IPS DF 6.9 (cell line): ENCODE results near the gene TPGS1.
A peak's percentile ranks its signal among the peaks of the same experiment; 100 is the strongest.

Source experiments
- DNase-seq: peaks from one replicate; pipeline ENCODE4 v3.0.0-alpha.2; 2013; ENCODE audit warnings: low read depth, low spot score
- H3K27ac ChIP-seq: one replicate; pipeline ENCODE4 v1.5.1; 2013; ENCODE audit warnings: low read length, control low read depth
- H3K27me3 ChIP-seq: 2 replicates; pipeline ENCODE4 v1.6.1; 2013; ENCODE audit warnings: mild to moderate bottlenecking, low read length; ENCODE audit not compliant: control insufficient read depth, insufficient read depth
- H3K36me3 ChIP-seq: 2 replicates; pipeline ENCODE4 v1.6.1; 2013; ENCODE audit warnings: low read length; ENCODE audit not compliant: control insufficient read depth, insufficient read depth
- H3K4me1 ChIP-seq: 2 replicates; pipeline ENCODE4 v1.6.1; 2013; ENCODE audit warnings: low read length; ENCODE audit not compliant: control insufficient read depth, insufficient read depth
- H3K4me3 ChIP-seq: 2 replicates; pipeline ENCODE4 v1.5.1; 2013; ENCODE audit warnings: mild to moderate bottlenecking, low read length
- H3K9me3 ChIP-seq: 2 replicates; pipeline ENCODE4 v1.6.1; 2013; ENCODE audit warnings: low read length, inconsistent platforms; ENCODE audit not compliant: control insufficient read depth, insufficient read depth
- WGBS: extraction: QIAGEN DNeasy Blood & Tissue Kit; methylation state at CpG from one replicate; pipeline ENCODE4 v1.1.7; 2013; ENCODE audit warnings: mixed read lengths, missing lambda C conversion rate; ENCODE audit not compliant: insufficient read length, insufficient coverage; 5-methylcytosine and 5-hydroxymethylcytosine counted together

Gene TPGS1

DNA sequence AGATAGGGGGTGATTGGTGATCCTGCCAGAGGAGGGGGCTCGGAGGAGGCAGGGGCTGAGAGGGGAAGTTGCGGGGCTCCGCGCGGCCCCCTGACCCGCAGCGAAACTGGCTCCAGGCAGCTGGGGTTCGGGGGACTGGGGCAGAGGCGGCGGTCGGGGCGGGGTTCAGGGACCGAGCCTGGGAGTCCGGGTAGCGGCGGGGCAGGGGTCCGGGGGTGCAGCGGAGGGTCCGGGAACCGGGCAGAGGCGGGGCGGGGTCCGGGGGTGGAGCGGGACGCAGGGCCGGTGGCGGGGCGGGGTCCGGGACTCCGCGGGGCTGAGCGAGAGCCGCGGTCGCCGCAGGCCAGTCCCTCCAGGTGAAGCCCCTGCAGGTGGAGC lies 9.8 kb upstream of the TPGS1 start:
- Histone ChIP-seq H3K4me3 (peak overlapping the region; percentile 54; the same call in 1 of the 2 replicates), H3K27ac (no peak overlapping the region), H3K36me3 (no peaks in the 10 kb centered on the region), H3K9me3 (no peaks in the 10 kb centered on the region), H3K27me3 (peaks cover 11% of the 10 kb centered on the region; the same call in 1 of the 2 replicates), H3K4me1 (0 out of 2 replicates have a peak, but pooled peaks cover 2% of the 10 kb centered on the region)
- no CpG with 5 or more reads among the region's 36 CpGs for WGBS
- no peak for DNase-seq

DNA sequence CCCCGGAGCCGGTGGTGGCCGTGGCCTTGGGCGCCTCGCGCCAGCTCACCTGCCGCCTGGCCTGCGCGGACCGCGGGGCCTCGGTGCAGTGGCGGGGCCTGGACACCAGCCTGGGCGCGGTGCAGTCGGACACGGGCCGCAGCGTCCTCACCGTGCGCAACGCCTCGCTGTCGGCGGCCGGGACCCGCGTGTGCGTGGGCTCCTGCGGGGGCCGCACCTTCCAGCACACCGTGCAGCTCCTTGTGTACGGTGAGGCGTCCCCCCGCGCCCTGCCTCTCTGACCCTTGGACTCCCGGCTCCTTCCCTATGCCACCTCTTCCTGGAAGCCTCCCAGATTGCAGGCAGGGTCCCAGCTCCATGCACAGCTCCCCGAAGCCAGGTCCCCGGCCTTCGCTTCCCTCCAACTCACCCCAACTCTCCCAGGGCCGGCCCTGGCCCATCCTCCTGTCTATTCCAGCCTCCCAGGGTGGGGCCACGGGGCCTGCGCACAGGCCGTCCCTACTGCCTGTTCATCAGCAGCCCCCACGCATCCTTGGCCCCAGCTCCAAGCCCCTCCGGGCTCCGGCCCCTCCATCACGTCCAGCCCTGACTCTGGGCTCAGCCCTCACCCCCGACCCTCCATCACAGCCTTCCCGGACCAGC lies 9.3 kb upstream of the TPGS1 start:
- DNase-seq, result no peak
- Histone ChIP-seq H3K9me3 (no peaks in the 10 kb centered on the region), H3K4me1 (0 out of 2 replicates have a peak, but pooled peaks cover 2% of the 10 kb centered on the region), H3K36me3 (no peaks in the 10 kb centered on the region), H3K27ac (no peak overlapping the region), H3K4me3 (peak overlapping the region; percentile 54; the same call in 1 of the 2 replicates), H3K27me3 (peaks cover 11% of the 10 kb centered on the region; the same call in 1 of the 2 replicates)
- no CpG with 5 or more reads among the region's 50 CpGs for WGBS

DNA sequence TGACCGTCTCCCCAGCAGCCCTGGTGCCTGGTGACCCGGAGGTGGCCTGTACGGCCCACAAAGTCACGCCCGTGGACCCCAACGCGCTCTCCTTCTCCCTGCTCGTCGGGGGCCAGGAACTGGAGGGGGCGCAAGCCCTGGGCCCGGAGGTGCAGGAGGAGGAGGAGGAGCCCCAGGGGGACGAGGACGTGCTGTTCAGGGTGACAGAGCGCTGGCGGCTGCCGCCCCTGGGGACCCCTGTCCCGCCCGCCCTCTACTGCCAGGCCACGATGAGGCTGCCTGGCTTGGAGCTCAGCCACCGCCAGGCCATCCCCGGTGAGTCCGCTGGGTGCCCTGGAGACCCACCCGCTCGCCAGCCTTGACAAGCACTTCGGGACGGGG lies 8.8 kb upstream of the TPGS1 start:
- DNase-seq, result no peak
- H3K9me3 ChIP-seq, result no peaks in the 10 kb centered on the region
- H3K27ac ChIP-seq, result no peak overlapping the region
- peak overlapping the region; percentile 54; the same call in 1 of the 2 replicates for H3K4me3 ChIP-seq
- H3K36me3 ChIP-seq, result no peaks in the 10 kb centered on the region
- 0 out of 2 replicates have a peak, but pooled peaks cover 2% of the 10 kb centered on the region for H3K4me1 ChIP-seq
- H3K27me3 ChIP-seq, result peaks cover 11% of the 10 kb centered on the region; the same call in 1 of the 2 replicates
- no CpG with 5 or more reads among the region's 26 CpGs for WGBS

DNA sequence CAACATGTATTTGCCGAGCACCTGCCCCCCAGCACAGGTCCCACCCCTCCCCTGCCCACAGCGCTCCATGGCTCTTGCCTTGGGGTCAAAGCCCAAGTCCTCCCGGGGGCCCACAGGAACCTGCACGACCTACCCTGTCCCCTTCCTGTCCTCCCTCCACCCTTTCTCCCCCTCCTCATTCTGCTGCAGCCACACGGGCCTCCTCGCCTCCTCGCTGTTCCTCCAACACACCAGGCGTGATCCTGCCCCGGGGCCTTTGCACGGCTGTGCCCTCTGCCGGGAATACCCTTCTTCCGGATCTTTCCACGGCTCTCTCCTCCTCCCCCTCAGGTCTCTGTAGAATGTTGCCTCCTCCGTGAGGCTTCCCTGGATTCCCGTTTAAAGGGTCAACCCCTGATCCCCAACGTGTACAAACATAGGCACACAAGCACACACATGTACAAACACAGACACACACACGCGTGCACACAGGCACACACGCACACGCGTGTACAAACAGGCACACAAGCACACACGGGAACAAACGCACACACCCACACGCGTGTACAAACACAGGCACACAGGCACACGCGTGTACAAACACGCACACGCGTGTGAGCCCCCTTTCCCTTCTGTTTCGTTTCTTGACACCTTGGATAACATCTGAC lies 8.2 kb upstream of the TPGS1 start:
- Histone ChIP-seq H3K4me3 (no peak overlapping the region), H3K9me3 (no peaks in the 10 kb centered on the region), H3K36me3 (no peaks in the 10 kb centered on the region), H3K27me3 (peaks cover 11% of the 10 kb centered on the region; the same call in 1 of the 2 replicates), H3K27ac (no peak overlapping the region), H3K4me1 (0 out of 2 replicates have a peak, but pooled peaks cover 2% of the 10 kb centered on the region)
- no peak for DNase-seq
- no CpG with 5 or more reads among the region's 31 CpGs for WGBS

DNA sequence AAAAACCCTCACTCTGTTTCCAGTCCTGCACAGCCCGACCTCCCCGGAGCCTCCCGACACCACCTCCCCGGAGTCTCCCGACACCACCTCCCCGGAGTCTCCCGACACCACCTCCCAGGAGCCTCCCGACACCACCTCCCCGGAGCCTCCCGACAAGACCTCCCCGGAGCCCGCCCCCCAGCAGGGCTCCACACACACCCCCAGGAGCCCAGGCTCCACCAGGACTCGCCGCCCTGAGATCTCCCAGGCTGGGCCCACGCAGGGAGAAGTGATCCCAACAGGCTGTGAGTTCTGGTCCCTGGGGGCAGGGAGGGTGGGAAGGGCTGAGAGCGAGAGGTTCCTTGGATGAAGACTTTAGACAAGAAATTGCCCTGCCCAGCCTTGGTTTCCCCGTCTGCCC lies 5.7 kb upstream of the TPGS1 start:
- no peak for DNase-seq
- H3K4me1 ChIP-seq, result no peaks in the 10 kb centered on the region
- no peaks in the 10 kb centered on the region for H3K36me3 ChIP-seq
- H3K27ac ChIP-seq, result no peak overlapping the region
- H3K9me3 ChIP-seq, result no peaks in the 10 kb centered on the region
- H3K4me3 ChIP-seq, result no peak overlapping the region
- peaks cover 11% of the 10 kb centered on the region; the same call in 1 of the 2 replicates for H3K27me3 ChIP-seq
- no CpG with 5 or more reads among the region's 17 CpGs for WGBS

DNA sequence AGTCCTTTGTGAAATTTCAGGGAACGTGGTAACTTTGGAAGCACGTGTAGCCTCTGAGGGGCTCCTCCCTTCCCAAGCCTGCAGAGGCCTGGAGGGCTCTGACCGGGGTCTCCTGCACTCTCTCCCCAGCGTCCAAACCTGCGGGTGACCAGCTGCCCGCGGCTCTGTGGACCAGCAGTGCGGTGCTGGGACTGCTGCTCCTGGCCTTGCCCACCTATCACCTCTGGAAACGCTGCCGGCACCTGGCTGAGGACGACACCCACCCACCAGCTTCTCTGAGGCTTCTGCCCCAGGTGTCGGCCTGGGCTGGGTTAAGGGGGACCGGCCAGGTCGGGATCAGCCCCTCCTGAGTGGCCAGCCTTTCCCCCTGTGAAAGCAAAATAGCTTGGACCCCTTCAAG lies 2.7 kb upstream of the TPGS1 start:
- Histone ChIP-seq H3K4me3 (no peak overlapping the region), H3K9me3 (no peaks in the 10 kb centered on the region), H3K36me3 (no peaks in the 10 kb centered on the region), H3K27ac (no peak overlapping the region), H3K27me3 (no peaks in the 10 kb centered on the region), H3K4me1 (no peaks in the 10 kb centered on the region)
- DNase-seq, result no peak
- WGBS, result no CpG with 5 or more reads among the region's 14 CpGs

DNA sequence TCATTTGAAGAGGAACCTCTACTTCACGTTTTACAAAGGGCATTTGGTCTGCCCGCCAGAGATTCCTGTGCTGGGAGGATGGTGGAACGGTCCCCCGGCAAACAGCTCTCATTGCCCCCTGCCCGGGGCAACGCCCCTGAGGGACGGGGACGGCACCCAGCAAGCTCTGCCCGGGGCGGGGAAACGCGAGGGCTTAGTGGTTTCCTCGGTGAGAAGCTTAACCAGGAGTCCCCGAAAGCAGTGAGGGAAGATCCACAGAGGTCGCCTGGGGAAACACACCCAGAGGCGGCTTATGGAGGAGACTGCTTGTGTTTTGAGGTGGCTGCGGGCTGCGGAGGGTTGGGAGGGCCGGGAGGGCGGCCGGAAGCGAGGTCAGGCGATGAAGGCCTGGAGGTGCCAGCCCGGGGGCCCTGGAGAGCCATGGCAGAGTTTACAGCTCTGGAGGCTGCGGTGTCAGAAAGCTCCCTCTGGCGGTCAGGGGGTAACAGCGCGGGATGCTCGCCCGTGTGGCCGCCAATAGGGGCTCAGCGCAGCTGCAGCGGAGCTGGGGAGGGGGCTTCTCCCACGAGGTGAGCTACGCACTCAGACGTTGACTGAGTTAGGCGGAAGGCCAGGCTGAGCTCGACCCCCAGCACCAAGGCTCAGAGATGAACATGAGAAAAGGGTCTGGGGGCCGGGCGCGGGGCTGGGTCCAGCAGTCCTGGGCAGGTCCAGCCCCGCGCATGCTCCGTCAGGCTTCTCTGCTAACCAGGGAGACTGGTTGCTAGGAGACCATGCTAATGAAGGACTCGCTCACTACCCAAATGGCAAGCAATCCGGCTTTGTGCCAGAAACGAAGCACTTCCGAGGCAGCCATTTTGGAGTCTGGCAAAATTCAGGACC lies 652 bp upstream of the TPGS1 start:
- H3K27me3 ChIP-seq, result no peaks in the 10 kb centered on the region
- peak; percentile 94 for DNase-seq
- H3K9me3 ChIP-seq, result no peaks in the 10 kb centered on the region
- peak overlapping the region; percentile 86; the same call in 1 of the 2 replicates for H3K4me3 ChIP-seq
- WGBS, result no CpG with 5 or more reads among the region's 48 CpGs
- no peaks in the 10 kb centered on the region; the same call in none of the 2 replicates for H3K4me1 ChIP-seq
- H3K27ac ChIP-seq, result no peak overlapping the region
- no peaks in the 10 kb centered on the region for H3K36me3 ChIP-seq

DNA sequence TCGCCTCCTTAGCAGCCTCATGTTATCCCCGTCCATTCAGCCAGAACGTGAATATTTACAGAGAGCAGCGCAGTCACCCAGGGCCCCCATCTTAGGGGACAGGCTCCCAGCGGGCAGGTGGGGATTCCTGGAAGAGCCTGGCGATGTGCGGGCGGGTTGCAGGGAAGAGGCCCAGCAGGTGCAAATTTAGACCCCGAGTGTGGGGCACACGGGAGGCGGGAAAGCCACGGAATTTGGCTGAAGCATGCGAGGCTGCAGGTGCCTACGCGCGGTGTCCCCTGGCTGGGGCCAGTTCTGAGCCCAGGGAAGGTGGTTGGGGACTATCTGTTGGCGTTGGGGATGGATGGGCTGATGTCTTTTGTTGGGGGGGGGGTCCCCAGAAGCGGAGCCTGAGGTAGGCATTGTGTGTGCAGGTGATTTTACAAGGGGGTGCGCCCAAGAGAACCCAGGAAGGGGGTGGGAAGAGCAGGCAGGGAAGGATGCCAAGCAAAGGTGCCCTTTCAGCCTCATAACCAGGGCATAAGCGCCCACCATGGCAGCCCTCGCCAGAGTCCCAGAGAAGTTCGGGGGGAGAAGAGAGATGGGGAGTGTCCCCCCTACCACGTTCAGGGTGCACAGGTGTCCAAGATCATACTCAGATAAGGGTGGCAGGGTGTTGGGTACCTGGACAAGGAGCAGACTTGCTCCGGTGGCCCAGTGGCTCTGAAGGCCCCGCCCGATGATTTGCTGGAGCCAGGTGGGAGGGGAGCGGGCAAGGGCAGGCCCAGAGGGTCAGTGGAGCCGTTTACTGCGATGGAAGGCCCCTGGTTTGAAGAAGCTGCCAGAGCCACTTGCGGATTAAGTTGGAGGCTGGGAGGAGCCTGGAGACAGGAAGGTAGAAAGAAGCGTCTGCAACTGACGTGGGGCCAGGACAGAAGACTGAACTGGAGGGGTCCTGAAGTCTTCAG lies 1.2 kb downstream of the TPGS1 start:
- peak overlapping the region; percentile 86; the same call in 1 of the 2 replicates for H3K4me3 ChIP-seq
- H3K27me3 ChIP-seq, result no peaks in the 10 kb centered on the region
- H3K27ac ChIP-seq, result no peak overlapping the region
- no peaks in the 10 kb centered on the region for H3K36me3 ChIP-seq
- no peaks in the 10 kb centered on the region; the same call in none of the 2 replicates for H3K4me1 ChIP-seq
- DNase-seq, result no peak
- no CpG with 5 or more reads among the region's 32 CpGs for WGBS
- H3K9me3 ChIP-seq, result no peaks in the 10 kb centered on the region

DNA sequence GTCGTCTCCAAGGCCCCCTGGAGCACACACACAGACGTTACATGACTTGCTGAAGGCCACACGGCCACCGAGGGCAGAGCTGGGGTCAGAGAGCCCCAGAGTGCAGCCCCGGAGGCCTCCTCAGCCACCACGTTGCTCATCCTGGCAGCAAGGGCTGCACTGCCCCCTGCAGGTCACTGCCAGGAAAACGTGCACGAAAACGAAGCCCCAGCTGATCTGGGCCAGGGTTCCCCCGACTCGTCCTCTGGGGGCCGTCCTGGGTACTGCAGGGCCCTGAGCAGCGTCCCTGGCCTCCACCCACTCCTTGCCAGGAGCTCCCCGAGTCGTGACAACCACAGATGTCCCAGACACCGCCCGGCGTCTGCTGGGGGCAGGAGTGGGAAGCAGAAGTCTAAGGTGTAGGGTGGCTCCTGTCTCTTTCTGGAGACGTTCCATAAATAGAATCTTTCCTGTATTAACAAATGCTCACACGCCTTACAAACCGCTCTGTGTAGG lies 3.4 kb downstream of the TPGS1 start:
- H3K4me3 ChIP-seq, result no peak overlapping the region
- no peaks in the 10 kb centered on the region for H3K9me3 ChIP-seq
- no CpG with 5 or more reads among the region's 21 CpGs for WGBS
- no peak for DNase-seq
- no peak overlapping the region for H3K27ac ChIP-seq
- no peaks in the 10 kb centered on the region for H3K36me3 ChIP-seq
- H3K27me3 ChIP-seq, result no peaks in the 10 kb centered on the region
- H3K4me1 ChIP-seq, result no peaks in the 10 kb centered on the region; the same call in none of the 2 replicates
